Prostate gland (tissue), 2 donors: ENCODE results near the gene ANLN. TPM values are rescaled to one million over a fixed set of nuclear protein-coding genes. Genes with fewer than 3 reads are reported as not detected.

Experiments
- DNase-seq: peaks from one replicate; pipeline ENCODE4 v3.0.0-alpha.2; 2019; ENCODE audit warnings: low spot score
- H3K27ac ChIP-seq, 2 donors: fragments of 200-600 bp; sonication (generic); 2 replicates each; pipeline ENCODE4 v1.5.1; 2017 to 2019
- H3K27me3 ChIP-seq: fragments of 200-600 bp; sonication (generic); replicated peaks from 2 replicates; pipeline ENCODE4 v1.5.1; 2019; ENCODE audit not compliant: insufficient read depth
- H3K36me3 ChIP-seq, 2 donors: fragments of 200-600 bp; sonication (generic); 1 replicate in 1 of 2; 2 replicates in 1 of 2; pipeline versions ENCODE4 v1.5.1 to v1.8.1; 2017 to 2019
- H3K4me1 ChIP-seq: fragments of 200-600 bp; sonication (generic); replicated peaks from 2 replicates; pipeline ENCODE4 v1.5.1; 2019
- H3K4me3 ChIP-seq, 2 donors: fragments of 200-600 bp; sonication (generic); 2 replicates each; pipeline ENCODE4 v1.5.1; 2017 to 2019
- H3K9me3 ChIP-seq: fragments of 200-600 bp; sonication (generic); 2 replicates; pipeline ENCODE4 v1.5.1; 2017
- POLR2A ChIP-seq: fragments of 450-650 bp; IDR thresholded peaks from one replicate; pipeline ENCODE4 v1.6.1; 2016; ENCODE audit warnings: antibody characterized with exemption, mild to moderate bottlenecking
- POLR2AphosphoS5 ChIP-seq: sonication (generic); formaldehyde crosslinking; IDR thresholded peaks from one replicate; pipeline ENCODE4 v1.6.1; 2017; ENCODE audit warnings: antibody characterized with exemption
- WGBS: methylation state at CpG from one replicate; pipeline ENCODE4 v1.1.5; 2018; 5-methylcytosine and 5-hydroxymethylcytosine counted together
- intact Hi-C: fragments of 100-400 bp; cut with DNase I; formaldehyde crosslinking; loops from one replicate; pipeline ENCODE4 v1.14.2; 2022
- total RNA-seq, 2 donors: library from RNA; depleted of rRNA; stranded (reverse); fragments of >200 nt; gene quantifications; one replicate each; pipeline ENCODE4 v1.1.0, GENCODE V29; 2016
- TF ChIP-seq, protein P1 (sequence below), 4 experiments: fragments of 200-600 bp in 2 of 4; fragments of 450-650 bp in 2 of 4; sonication (generic) in 2 of 4; IDR thresholded peaks; 1 replicate in 3 of 4; 2 replicates in 1 of 4; pipeline ENCODE4 v1.5.1; 2016 to 2019; ENCODE audit warnings: antibody characterized with exemption in 4 of 4, mild to moderate bottlenecking in 2 of 4, moderate library complexity in 2 of 4

ANLN gene
- total RNA-seq, 2 donors from 2014 or later: 9.9 to 13.6 TPM

DNA sequence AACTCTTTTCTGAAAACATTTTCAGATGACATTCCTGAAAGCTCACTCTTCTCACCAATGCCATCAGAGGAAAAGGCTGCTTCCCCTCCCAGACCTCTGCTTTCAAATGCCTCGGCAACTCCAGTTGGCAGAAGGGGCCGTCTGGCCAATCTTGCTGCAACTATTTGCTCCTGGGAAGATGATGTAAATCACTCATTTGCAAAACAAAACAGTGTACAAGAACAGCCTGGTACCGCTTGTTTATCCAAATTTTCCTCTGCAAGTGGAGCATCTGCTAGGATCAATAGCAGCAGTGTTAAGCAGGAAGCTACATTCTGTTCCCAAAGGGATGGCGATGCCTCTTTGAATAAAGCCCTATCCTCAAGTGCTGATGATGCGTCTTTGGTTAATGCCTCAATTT is 16.5 kb downstream of the ANLN start:
- no peak for TF ChIP-seq POLR2A
- Histone ChIP-seq H3K36me3 (no peaks in the 10 kb centered on the region), H3K9me3 (no peaks in the 10 kb centered on the region), H3K27me3 (no peaks in the 10 kb centered on the region), H3K27ac (no peak overlapping the region), H3K4me1 (no peaks in the 10 kb centered on the region), H3K4me3 (no peak overlapping the region)
- no peak for DNase-seq
- 76% methylated on average over 5 of the region's 5 CpGs for WGBS
- intact Hi-C loops: no loop called here

DNA sequence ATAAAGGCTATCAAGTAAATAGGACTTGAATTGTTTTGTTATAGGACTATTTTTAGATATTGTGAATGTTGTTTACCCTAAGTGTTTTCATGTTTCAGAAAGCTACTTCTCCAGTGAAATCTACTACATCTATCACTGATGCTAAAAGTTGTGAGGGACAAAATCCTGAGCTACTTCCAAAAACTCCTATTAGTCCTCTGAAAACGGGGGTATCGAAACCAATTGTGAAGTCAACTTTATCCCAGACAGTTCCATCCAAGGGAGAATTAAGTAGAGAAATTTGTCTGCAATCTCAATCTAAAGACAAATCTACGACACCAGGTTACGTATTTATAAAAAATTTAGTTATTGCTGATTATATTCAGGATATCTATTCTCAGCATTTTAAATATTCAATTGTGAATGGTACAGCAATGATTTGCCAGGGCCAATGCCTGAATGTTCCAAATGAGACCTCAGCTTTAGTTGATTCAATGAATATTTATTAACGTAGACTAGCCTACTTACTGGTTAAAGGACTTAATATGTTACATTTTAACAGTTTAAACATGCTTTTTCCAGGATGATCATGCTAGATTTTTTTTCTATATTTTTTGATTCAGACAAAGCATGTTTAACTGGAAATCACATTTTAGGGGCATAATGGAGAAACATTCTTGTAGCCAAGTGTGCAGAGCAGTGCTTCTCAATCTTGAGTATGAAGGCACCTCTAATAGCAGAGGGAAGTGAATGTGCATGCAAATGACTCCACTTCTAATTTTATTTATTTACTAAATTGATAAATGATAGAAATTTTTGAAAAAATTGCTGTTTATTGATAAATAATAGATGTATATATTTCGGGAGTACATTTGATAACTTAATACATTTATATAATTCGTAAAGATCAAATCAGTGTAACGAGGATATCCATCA is 18.2 kb downstream of the ANLN start:
- Histone ChIP-seq H3K4me3 (no peak overlapping the region), H3K4me1 (no peaks in the 10 kb centered on the region), H3K27me3 (no peaks in the 10 kb centered on the region), H3K36me3 (no peaks in the 10 kb centered on the region), H3K27ac (no peak overlapping the region), H3K9me3 (no peaks in the 10 kb centered on the region)
- 89% methylated on average over 8 of the region's 8 CpGs for WGBS
- no peak for DNase-seq
- TF ChIP-seq POLR2AphosphoS5: no peak
- TF ChIP-seq, protein P1, sequence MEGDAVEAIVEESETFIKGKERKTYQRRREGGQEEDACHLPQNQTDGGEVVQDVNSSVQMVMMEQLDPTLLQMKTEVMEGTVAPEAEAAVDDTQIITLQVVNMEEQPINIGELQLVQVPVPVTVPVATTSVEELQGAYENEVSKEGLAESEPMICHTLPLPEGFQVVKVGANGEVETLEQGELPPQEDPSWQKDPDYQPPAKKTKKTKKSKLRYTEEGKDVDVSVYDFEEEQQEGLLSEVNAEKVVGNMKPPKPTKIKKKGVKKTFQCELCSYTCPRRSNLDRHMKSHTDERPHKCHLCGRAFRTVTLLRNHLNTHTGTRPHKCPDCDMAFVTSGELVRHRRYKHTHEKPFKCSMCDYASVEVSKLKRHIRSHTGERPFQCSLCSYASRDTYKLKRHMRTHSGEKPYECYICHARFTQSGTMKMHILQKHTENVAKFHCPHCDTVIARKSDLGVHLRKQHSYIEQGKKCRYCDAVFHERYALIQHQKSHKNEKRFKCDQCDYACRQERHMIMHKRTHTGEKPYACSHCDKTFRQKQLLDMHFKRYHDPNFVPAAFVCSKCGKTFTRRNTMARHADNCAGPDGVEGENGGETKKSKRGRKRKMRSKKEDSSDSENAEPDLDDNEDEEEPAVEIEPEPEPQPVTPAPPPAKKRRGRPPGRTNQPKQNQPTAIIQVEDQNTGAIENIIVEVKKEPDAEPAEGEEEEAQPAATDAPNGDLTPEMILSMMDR (IDR thresholded peaks at IDR 0.05): no peak
- no peak for TF ChIP-seq POLR2A
- intact Hi-C loops: no loop called here

DNA sequence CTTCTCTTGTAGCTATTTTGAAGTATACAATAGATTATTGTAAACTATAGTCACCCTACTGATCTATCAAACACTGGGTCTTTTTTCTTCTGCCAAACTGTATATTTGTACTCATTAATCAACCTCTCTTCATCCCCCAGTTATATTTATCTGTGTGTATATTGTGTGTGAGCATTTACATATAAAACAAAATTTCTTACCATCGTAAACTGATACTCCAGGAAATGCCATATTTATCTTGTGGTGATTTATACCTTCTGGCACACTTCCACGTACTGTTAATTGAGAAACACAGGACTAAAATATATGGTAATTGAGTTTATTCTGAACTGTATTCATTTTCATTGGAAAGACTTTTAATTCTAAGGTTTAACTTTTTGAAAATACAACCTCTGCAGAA is 18.9 kb downstream of the ANLN start:
- Histone ChIP-seq H3K4me3 (no peak overlapping the region), H3K27me3 (no peaks in the 10 kb centered on the region), H3K9me3 (no peaks in the 10 kb centered on the region), H3K36me3 (no peaks in the 10 kb centered on the region), H3K4me1 (no peaks in the 10 kb centered on the region), H3K27ac (no peak overlapping the region)
- intact Hi-C loops: no loop called here
- no peak for DNase-seq
- TF ChIP-seq POLR2AphosphoS5 (no peak), POLR2A (no peak)
- TF ChIP-seq, protein P1 (IDR thresholded peaks at IDR 0.05): no peak
- 25% methylated on average over 2 of the region's 2 CpGs for WGBS

DNA sequence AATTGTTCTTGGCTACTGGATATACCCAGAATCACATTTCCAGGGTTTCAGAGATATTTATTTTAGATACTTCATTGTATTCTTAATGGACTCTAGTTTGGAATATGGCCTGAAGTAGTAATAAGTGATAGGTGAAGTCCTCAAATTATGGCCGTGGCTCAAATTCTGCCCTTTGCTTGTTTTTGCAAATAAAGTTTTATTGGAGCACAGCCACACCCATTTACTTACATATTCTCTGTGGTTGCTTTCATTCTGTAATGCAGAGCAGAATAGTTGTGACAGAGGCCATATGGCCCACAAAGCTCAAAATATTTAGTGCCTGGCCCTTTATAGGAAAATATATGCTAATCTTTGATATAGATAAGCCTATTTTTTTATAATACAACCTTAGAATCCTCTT is 19.5 kb downstream of the ANLN start:
- no peaks in the 10 kb centered on the region for H3K36me3 ChIP-seq
- 61% methylated on average over 1 of the region's 1 CpG for WGBS
- no peak for TF ChIP-seq POLR2A
- no peak for TF ChIP-seq POLR2AphosphoS5
- TF ChIP-seq, protein P1 (IDR thresholded peaks at IDR 0.05): no peak
- H3K9me3 ChIP-seq: no peaks in the 10 kb centered on the region
- no peak overlapping the region for H3K27ac ChIP-seq
- no peaks in the 10 kb centered on the region for H3K27me3 ChIP-seq
- no peak overlapping the region for H3K4me3 ChIP-seq
- no peak for DNase-seq
- no peaks in the 10 kb centered on the region for H3K4me1 ChIP-seq
- intact Hi-C loops: no loop called here

DNA sequence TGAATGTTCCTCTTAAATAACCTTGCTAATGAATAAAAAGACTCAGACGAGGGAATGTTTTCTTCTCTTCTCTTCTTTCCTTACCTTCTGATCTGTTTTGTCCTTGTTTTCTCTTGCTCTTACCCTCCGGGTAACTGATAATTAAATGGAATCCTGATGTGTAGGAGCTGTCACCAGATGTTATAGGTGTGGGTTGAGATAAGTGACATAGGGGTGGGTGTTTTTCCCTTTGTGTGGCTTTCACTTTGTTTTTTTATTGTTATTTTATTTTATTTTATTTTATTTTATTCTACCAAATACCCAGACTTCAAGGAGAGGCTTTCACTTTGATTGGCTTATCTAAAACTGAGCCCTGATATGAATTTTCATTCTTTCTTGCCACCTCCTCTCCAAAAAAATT is 25.5 kb downstream of the ANLN start:
- no peak overlapping the region for H3K27ac ChIP-seq
- no peak overlapping the region for H3K4me3 ChIP-seq
- DNase-seq: no peak
- intact Hi-C loops: no loop called here
- no peaks in the 10 kb centered on the region for H3K4me1 ChIP-seq
- no peaks in the 10 kb centered on the region for H3K36me3 ChIP-seq
- TF ChIP-seq POLR2AphosphoS5 (no peak), POLR2A (no peak)
- TF ChIP-seq, protein P1 (IDR thresholded peaks at IDR 0.05): no peak
- no peaks in the 10 kb centered on the region for H3K9me3 ChIP-seq
- WGBS: 77% methylated on average over 2 of the region's 2 CpGs
- H3K27me3 ChIP-seq: no peaks in the 10 kb centered on the region
